HG03196 (cell line): ENCODE data around the gene KLHL22.
"Not testable (repeated sequence)": the region's sequence is repeated elsewhere in the genome, so short reads cannot be mapped to it uniquely, and the experiment has no call there.

Experiments used
- ATAC-seq: cut with Tn5 transposase; IDR thresholded peaks from one replicate; pipeline ENCODE4 v1.9.1; 2021; ENCODE audit not compliant: unreplicated experiment

KLHL22 gene

DNA sequence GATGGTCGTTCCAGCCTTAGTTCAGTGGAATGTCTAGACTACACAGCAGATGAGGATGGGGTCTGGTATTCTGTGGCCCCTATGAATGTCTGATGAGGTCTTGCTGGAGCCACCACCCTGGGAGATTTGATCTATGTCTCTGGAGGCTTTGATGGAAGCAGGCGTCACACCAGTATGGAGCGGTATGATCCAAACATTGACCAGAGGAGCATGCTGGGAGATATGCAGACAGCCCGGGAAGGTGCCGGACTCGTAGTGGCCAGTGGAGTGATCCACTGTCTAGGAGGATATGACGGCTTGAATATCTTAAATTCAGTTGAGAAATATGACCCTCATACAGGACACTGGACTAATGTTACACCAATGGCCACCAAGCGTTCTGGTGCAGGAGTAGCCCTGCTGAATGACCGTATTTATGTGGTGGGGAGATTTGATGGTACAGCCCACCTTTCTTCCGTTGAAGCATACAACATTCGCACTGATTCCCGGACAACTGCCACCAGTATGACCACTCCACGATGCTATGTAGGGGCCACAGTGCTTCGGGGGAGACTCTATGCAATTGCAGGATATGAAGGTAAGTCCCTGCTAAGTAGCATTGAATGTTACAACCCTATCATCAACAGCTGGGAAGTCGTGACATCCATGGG lies 44.3 kb downstream of the KLHL22 start:
- not testable (repeated sequence) for ATAC-seq

DNA sequence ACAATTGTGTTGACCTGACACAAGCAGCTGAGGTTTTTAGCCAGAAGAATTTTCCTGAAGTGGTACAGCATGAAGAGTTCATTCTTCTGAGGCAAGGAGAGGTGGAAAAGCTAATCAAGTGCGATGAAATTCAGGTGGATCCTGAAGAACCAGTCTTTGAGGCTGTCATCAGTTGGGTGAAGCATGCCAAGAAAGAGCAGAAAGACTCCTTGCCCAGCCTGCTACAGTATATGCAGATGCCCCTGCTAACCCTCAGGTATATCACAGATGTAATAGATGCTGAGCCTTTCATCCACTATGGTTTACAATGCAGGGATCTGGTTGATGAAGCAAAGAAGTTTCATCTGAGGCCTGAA lies 45.1 kb downstream of the KLHL22 start:
- ATAC-seq: no peak

DNA sequence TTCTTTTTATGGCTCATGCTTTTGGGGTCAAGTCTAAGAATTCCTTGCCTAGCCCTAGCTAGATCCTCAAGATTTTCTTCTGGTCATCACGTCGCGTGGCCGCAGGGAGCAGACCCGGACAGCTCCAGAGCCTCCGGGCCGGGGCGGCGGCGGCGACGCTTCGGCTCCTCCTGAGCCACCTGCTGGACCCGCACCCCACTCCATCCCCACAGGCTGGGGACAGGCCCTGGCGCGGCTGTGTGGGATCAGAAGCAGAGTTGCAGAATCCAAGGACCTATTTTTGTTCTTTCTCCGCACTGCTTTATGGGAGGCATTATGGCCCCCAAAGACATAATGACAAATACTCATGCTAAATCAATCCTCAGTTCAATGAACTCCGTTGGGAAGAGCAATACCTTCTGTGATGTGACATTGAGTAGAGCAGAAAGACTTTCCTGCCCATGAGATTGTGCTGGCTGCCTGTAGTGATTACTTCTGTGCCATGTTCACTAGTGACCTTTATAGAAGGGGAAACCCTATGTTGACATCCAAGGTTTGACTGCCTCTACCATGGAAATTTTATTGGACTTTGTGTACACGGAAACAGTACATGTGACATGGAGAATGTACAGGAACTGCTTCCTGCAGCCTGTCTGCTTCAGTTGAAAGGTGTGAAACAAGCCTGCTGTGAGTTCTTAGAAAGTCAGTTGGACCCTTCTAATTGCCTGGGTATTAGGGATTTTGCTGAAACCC lies 45.6 kb downstream of the KLHL22 start:
- ATAC-seq: no peak

DNA sequence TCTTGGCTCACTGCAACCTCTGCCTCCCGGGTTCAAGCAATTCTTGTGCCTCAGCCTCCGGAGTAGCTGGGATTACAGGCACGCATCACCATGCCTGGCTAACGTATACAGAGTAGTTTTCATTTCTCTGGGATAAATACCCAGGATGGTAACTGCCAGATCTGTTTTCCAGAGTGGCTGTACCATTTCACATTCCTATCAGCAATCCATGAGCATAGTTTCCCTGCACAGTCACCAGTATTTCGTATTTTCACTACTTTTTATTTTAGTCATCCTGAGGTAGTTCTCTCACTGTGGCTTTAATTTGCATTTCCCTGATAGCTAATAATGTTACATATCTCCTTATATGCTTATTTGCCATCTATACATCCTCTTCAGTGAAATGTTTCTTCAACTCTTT lies 47.0 kb downstream of the KLHL22 start:
- ATAC-seq: no peak

DNA sequence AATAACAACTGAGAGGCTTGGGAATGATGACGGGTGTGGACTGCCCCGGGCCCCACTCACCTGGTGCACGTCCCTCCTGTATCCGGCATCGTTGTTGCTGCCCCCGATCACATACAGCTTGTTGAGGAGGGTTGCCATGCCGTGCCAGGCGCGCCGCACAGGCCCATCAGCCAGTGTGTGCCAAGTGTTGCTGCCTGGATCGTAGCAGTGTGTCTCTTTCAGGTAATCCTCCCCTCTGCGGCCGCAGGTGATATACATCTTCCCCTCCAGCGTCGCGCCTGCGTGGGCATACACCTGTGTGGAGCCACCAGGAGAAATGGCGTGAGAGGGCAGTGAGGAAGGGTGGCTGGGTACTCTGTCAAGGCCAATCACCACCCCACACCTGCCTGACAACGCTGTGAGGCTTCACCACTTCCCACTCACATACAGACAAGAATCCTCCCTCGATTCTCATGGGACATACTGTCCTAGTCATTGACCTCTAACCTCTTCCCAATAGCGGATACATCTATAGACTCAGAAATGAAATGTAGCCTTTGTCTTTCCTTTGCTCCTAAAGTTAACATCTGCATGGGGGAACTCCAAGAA lies 49.1 kb downstream of the KLHL22 start:
- ATAC-seq: no peak

DNA sequence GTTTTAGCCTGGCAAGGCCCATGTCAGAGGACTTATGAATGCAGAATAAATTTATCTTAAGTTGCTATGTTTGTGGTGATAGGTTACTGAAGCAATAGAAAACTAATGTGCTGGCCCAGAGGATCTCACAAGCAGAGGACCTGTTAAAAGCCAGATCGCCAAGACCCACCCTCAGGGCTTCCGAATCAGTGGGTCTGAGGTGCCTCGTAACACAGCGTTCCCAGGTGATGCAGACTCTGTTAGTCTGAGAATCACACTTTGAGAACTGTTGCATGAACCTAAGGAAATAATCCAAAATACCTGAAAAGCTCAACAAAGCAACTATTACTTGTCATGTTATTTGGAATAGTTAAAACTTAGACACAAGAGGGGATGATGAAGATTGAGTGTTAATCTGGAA lies 51.3 kb downstream of the KLHL22 start:
- no peak for ATAC-seq

DNA sequence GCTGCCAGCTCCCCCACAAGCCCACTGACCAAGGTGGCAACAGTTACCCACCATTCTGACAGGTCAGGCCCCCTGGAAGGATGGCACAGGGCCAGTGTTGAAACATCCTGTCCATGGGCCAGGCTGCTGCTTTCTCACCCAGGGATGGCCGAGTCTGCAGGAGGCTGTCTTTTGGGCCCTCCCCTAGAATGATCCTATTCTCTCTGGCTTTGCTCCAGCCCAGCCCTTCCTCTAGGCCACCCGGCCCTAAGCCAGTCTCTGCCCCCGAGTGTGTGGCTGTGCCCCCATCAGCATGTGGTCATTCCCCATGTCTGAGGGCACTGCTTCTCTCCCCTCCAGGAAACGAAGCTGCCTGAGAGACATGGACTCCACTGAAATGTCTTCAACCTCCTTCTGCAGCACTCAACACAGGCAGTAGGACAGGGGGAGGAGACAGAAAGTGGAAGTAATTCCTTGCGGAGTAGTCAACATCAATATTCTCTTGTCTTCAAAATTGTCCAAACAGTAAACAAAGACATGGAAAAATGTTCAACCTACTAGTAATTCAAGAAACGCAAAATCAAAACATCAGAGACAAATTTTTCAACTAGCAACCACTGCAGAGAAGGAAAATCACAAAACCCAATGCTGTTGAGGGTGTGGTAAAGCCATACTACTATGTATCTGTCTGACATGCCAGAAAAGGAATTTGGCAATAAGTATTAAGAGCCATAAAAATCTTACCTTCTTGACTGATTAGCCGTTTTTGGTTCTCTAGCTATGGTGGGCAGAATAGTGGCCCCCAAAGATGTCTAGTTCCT lies 52.9 kb downstream of the KLHL22 start:
- ATAC-seq: no peak

DNA sequence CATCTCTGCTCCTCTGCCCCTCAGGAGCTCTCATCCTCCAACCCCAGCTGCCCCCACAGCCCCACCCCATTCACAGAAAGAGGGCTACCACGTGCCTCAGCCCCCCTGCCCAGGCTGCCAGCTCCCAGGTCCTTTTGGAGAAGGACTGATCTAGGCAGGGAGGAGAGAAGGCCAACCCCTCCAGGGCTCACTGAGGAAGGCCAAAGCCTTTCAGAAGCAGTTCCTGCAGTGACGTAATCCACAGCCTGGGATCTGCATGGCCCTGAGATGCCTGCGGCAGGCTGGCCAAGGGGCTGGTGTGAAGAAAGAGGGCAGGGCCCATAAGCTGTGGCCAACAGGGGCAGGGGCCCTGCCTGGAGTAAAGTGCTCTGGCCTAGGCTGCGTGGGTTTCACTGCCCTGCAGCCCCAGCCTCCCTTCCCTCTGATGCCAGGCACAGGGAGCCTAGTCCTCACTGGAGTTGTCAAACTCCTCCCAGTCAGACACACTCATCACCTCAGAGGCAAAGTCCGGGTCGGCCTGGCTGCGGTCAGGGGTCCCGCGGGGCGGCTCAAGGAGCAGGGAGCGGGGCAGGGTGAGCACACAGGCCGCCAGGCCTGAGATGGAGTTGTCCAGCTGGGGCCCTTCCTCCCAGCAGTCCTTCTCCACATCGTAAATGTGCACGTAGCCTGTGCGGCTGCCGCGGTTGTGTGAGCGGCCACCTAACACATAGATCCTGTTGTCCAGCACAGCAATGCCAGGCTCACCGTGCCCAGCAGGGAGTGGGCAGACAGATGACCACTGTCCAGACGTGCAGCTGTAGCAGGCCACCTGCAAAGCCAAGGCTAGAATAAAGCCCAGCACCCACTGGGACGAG lies 53.7 kb downstream of the KLHL22 start:
- ATAC-seq: no peak

DNA sequence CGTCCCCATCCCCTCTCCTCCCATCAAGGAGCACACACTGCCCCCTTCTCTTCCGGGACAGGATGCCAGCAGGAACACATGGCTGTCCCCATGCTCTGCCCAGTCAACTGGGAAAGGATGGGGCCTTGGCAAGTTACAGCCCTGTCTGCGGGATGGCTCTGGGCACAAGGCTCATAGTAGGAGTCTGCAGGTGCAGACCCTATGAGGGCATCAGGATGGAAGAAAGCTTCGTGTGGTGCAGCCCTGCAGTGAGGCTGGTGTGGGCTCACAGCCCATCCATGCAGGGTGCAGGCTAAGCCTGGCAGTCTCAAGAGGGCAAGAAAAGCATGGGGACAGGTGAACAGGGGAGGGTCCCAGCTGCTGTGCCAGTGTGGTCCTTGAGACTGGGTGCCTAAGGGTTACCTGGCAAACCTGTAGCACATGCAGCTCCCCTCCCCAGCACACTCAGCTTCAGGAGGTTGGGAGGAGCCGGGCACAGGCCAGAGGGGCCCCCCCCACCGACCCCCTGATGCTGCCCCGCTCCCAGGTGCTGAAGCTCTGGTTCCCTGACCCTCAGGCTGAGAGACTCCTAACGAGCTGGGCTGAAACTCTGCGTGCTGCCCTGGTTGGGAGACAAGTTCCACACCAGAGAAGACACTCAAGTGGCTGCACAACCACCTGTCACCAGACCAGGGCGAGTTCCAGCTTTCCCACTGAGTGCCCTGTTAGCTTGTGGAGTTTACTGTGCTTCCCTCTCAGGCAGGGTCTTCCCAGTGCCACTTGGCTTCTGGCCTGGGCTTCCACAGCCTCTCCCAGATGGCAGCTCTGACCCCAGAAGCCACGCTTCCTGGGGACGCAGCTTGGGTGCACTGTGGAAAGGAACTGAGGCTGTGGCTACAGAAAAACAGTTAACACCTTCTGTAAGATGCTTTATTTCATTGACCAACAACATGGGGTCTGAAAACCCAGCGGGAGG lies 54.7 kb downstream of the KLHL22 start:
- ATAC-seq: no peak

DNA sequence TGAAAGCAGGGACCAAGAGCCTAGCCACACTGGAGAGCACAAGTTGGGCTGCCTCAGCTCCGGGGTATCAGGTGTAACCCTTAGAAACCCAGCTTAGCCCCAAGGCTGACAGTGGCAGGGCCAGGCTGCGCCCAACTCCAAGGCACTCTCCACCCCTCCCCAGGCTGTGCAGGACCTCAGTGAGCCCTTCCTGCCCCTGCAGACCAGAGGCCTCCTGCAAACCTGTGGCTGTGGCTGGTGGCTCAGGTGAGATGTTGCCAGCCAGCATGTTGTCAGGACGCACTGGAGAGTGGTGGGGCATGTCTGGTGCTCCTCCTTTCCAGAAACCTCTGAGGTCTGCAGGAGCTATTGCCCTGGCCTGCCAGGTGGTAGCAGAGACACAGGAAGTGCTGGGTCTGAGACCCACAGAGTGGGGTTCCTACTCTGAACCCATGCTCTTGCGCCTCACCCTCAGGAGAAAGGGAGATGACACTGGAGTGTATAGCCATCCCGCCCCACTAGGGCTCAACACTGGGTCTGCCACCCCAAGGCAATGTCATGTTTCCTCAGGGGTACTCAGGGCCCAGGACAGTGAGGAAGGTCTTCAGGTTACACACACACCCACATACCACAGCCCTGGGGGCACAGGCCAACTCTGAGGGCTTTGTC lies 55.5 kb downstream of the KLHL22 start:
- no peak for ATAC-seq

DNA sequence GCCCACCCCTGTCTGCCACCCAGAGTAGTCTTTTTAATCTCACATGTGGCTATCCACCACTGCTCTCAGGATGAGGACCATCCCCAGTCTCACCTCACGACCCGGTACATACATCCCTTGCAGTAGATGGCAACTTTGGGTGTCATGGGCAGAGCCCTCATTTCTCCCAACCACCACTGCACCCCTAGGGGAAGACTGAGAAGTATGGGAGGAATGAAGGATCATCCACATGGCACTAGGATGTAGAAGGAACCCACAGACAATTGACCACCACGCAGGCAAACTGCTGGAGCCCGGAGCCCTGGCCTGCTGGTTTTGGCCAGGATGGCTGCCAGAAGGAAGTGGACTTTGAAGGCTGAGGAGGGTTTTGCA lies 56.1 kb downstream of the KLHL22 start:
- no peak for ATAC-seq

DNA sequence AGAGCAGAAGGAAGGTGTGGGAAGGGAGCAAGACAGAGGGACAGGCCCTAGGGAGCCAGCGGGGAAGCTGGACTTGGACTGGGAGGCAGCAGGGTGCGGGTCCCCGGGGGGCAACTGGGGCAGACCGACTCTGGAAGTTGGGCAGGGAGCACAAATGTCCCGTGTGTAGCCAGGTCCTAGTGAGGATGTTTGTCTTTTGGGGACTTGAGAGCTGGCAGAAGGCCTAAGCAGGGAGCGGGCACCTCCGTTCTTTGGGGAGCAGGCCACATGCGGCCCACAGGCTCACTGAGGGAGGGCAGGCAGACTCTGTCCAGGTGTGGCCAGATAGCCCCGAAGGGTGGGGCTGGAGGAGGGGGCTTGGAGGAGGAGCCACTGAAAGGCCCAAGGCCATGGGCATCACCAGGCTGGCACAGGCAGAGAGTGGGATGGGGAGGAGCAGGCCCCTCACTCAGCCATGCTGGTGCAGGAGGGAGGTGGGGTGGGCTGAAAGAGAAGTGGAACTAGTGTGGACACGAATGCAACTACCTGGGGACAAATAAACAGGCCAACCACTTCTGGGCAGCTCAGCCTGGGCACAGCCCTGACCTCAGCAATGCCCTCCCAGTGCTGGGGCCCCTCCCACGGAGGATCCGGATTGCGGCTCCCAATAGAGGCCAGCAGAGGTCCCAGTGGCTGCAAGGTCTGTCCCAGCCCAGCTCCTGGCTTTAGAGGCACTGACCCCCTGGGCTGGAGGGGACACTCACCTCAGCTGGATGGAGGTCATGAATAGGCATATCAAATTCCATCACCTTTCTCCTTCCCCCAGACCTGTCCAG lies 56.7 kb downstream of the KLHL22 start:
- ATAC-seq: no peak

DNA sequence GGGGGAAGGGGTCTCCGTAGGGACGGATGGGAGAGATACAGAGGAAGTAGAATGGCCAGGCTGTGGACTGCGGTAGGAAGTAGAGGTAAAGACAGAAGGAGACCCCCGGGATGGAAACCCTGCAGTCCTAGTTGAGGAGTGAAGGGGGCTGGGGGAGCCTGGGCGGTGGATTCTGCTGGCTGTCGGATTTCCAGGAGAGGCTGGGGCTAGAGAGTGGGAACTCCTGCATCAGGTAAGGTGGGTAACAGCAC lies 57.2 kb downstream of the KLHL22 start:
- no peak for ATAC-seq

DNA sequence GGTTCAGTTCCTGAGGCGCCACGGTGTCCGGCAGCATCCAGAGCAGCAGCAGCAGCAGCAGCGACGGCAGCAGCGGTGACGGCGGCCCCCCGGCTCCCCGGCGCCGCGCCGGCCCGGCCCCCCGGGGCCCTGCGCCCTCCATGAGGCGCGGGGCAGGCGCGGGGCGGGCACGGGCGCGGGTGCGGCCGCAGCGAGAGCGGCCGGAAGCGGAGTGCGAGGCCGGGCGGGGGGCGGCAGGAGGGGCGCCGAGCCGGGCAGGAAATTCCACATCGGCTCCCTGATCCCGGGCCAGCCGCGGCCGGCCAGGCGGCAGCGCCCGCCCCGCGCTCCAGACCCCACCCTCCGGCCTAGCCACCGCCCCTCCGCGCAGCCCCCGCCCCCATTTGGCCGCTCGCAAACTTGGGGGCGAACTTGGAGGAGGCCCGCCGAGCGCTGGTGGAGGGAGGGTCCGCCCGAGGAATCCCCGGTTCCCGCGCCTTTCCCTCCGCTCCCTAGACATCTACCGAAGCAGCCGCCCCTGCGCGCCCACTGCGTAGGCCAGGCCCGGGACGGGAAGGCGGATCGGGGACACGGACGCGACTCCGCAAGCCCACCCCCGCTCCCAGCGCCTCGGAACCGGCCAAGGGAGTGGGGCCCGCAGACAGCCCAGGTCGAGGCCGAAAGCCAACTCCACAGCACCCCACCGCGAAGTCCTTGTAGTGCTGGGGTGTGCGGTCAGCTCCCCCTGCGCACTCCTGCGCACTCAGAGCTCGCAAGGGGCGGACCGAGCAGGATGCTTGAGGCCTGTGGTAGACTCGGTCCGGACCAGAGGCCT lies 57.8 kb downstream of the KLHL22 start, which contains the start of gene SCARF2:
SCARF2 (minus strand) TSS at position 213 of the 814 bp plus-strand sequence; CDS start at position 142, 71 bp downstream.
- no peak for ATAC-seq

DNA sequence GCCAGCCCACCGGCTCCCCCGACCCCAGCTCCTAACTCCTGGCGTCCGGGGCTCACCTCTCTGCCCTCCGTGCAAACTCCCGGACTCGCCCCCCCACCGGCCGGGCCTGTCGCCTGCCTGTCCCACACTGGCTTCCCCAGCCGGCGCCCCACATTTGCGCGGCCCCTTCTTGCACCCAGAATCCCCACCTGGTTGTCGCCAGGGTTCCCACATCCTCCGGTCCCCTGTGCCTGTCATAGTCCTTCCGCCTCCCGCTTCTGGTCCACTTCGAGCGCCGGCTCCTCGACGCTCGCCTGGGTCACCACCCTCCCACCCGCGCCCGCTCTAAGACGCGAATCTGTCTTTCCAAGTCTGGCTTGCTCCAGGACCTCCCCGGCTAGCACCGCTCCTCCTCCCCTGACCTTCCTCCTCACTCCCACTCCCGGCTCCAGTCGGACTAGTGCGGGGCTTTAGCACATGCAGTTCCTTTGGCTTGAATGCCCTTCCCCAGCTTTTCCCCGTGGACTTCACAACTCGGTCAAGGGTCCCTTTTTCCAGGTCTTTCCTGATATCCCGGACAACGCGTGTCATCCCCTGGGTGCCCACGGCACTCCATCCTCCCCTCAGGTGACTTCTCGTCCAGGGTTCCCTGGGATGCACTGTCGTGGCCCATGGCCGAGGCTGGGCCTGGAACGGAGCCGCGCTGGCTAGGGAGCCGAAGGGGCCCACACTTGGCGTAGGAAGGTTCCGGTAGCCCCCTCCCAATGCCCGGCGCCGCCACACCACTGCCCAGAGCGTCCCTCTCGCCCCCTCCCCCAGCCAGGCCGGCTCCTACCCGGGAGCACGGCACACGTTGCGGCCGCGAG lies 58.6 kb downstream of the KLHL22 start:
- no peak for ATAC-seq

DNA sequence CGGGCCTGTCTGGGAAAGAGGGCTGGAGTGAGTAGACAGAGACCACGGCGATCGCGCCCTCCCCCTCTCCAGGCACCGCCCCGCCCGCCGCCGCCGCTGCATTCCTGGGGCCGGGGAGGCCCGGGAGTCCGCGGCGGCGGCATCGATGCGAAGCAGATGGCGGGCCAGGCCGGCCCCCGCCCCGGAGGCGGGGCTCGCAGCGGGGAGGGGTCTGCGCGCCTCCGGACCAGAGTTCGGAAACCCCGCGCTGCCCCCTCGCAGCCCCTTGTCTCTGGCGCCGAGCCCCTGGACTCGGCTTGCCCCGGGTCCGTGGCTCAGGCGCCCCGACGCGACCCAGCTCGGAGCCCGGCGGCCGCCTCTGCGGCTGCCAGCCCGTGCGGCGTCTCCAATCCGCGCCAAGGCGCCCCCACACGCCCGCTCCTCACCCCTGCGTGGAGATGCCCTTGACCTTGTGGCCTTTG lies 59.3 kb downstream of the KLHL22 start:
- no peak for ATAC-seq
